Upper lobe of left lung (tissue), 6 donors: ENCODE measurements around the gene GRB10. TPM values are rescaled to one million over a fixed set of nuclear protein-coding genes. Genes with fewer than 3 reads are reported as not detected.

Experiments used
- ATAC-seq, 2 donors: fragments of 200-7000 bp; cut with Tn5 transposase; one replicate each; pipeline ENCODE4 v1.9.1; 2022; ENCODE audit warnings: mild to moderate bottlenecking in 2 of 2, moderate library complexity in 2 of 2; ENCODE audit not compliant: low FRiP score in 2 of 2
- DNase-seq, 2 donors: peaks; one replicate each; pipeline ENCODE4 v3.0.0-alpha.2; 2019 to 2020
- H3K27ac ChIP-seq, 4 donors: fragments of 200-600 bp; sonication (generic); one replicate each; pipeline ENCODE4 v1.5.1; 2016 to 2019
- H3K27me3 ChIP-seq, 4 donors: fragments of 200-600 bp; sonication (generic); one replicate each; pipeline ENCODE4 v1.5.1; 2017 to 2019
- H3K36me3 ChIP-seq, 4 donors: fragments of 200-600 bp; sonication (generic); one replicate each; pipeline ENCODE4 v1.5.1; 2016 to 2019
- H3K4me1 ChIP-seq, 4 donors: fragments of 200-600 bp; sonication (generic); one replicate each; pipeline ENCODE4 v1.5.1; 2018 to 2019
- H3K4me3 ChIP-seq, 4 donors: fragments of 200-600 bp; sonication (generic); one replicate each; pipeline ENCODE4 v1.5.1; 2017 to 2019; ENCODE audit warnings: mild to moderate bottlenecking in 2 of 4, moderate library complexity in 1 of 4
- H3K9me3 ChIP-seq, 4 donors: fragments of 200-600 bp; sonication (generic); one replicate each; pipeline ENCODE4 v1.5.1; 2018 to 2019
- EP300 ChIP-seq, 4 donors: sonication (generic); formaldehyde crosslinking; IDR thresholded peaks; one replicate each; pipeline ENCODE4 v1.5.1; 2017; ENCODE audit warnings: antibody characterized with exemption in 4 of 4, control low read depth in 2 of 4
- POLR2A ChIP-seq, 4 donors: fragments of 450-650 bp; IDR thresholded peaks; one replicate each; pipeline ENCODE4 v1.5.1; 2016 to 2017; ENCODE audit warnings: antibody characterized with exemption in 4 of 4, mild to moderate bottlenecking in 2 of 4
- POLR2AphosphoS5 ChIP-seq, 2 donors: sonication (generic); formaldehyde crosslinking; IDR thresholded peaks; one replicate each; pipeline ENCODE4 v1.5.1; 2017; ENCODE audit warnings: antibody characterized with exemption in 2 of 2
- WGBS, 2 donors: methylation state at CpG; one replicate each; pipeline ENCODE4 v1.1.5; 2017 to 2018; 5-methylcytosine and 5-hydroxymethylcytosine counted together
- total RNA-seq, 6 donors: library from RNA; depleted of rRNA in 4 of 6; stranded (reverse); fragments of >200 nt in 4 of 6; gene quantifications; one replicate each; pipeline versions ENCODE4 v1.1.0 to v1.2.1, GENCODE V29; 2016 to 2021
- TF ChIP-seq, protein P1 (sequence below), 6 experiments: fragments of 450-650 bp in 4 of 6; fragments of 200-600 bp in 2 of 6; sonication (generic) in 2 of 6; IDR thresholded peaks; one replicate each; pipeline ENCODE4 v1.5.1; 2016 to 2019; ENCODE audit warnings: antibody characterized with exemption in 6 of 6
- donor health status: DM: no; HTN: no; CAD: no; lungs with moderate emphysema.
- donor health status: DM: no; HTN: yes; CAD: no; lungs with severe emphysema.

Gene GRB10
- total RNA-seq, 6 donors from 2014 or later = 32.8 to 92.2 (median 46.5) TPM

DNA sequence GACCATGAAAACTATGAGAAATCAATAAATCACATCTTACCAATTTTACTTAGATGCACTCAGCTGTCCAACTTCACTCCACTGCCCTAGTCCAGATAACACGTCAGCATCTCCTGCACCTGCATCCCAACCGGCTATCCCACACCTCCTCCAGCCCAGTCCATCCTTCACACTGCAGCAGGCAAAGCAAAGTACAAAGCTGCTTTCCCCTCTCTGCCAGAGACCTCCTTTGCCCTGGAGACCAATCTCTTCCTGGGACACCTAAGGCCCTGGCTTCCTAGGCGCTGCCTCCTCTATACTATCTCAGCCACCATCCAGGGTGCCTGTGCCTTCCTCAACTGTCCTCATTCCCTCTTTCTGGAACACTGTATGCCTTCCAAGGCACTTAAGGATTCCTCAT is 127.2 kb downstream of the GRB10 start:
- H3K27me3 ChIP-seq = no peaks in the 10 kb centered on the region
- peaks cover 61 to 71% (median 64%) of the 10 kb centered on the region in 4 donors for H3K4me1 ChIP-seq
- TF ChIP-seq POLR2A (IDR thresholded peaks at IDR 0.05) = no peak
- no peak for TF ChIP-seq POLR2AphosphoS5 (IDR thresholded peaks at IDR 0.05)
- TF ChIP-seq EP300 (IDR thresholded peaks at IDR 0.05) = no peak
- TF ChIP-seq, protein P1, sequence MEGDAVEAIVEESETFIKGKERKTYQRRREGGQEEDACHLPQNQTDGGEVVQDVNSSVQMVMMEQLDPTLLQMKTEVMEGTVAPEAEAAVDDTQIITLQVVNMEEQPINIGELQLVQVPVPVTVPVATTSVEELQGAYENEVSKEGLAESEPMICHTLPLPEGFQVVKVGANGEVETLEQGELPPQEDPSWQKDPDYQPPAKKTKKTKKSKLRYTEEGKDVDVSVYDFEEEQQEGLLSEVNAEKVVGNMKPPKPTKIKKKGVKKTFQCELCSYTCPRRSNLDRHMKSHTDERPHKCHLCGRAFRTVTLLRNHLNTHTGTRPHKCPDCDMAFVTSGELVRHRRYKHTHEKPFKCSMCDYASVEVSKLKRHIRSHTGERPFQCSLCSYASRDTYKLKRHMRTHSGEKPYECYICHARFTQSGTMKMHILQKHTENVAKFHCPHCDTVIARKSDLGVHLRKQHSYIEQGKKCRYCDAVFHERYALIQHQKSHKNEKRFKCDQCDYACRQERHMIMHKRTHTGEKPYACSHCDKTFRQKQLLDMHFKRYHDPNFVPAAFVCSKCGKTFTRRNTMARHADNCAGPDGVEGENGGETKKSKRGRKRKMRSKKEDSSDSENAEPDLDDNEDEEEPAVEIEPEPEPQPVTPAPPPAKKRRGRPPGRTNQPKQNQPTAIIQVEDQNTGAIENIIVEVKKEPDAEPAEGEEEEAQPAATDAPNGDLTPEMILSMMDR (IDR thresholded peaks at IDR 0.05) = no peak
- WGBS, 2 donors = 95 to 96% methylated on average over 3 of the region's 3 CpGs
- ATAC-seq = no peak
- no peak overlapping the region for H3K4me3 ChIP-seq
- DNase-seq = no peak
- peak overlapping the region; percentile 26 to 86 (median 72) for H3K27ac ChIP-seq
- H3K9me3 ChIP-seq = no peaks in the 10 kb centered on the region
- peaks cover 0 to 6% (median 0%) of the 10 kb centered on the region in 4 donors for H3K36me3 ChIP-seq

DNA sequence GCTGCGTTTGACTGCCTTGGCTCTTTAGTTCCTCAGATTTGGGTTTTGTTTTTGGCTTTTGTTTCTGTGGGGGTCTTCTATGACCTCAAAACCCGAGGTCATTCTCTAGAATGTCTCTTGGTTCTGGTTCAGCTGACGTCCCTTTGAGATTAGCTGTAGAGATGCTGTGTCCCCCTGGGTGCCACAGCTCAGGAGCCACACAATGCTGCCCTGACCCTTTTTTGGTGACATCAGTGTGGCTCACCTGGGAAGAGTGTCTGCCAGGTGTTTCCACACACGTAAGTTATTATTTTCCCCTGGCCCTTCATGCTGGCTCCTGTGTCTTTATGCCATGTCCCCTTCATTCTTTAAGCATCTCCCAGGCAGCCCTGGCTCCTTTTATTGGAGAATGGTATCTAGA is 127.7 kb downstream of the GRB10 start:
- DNase-seq = no peak
- Histone ChIP-seq H3K27me3 (no peaks in the 10 kb centered on the region), H3K27ac (peak overlapping the region in 3 of 4 donors; percentile 26 to 81 (median 77)), H3K36me3 (peaks cover 0 to 6% (median 0%) of the 10 kb centered on the region in 4 donors), H3K9me3 (no peaks in the 10 kb centered on the region), H3K4me1 (peaks cover 56 to 66% (median 61%) of the 10 kb centered on the region in 4 donors), H3K4me3 (no peak overlapping the region)
- WGBS, 2 donors = 88 to 89% methylated on average over 4 of the region's 4 CpGs
- no peak for TF ChIP-seq POLR2AphosphoS5 (IDR thresholded peaks at IDR 0.05)
- no peak for TF ChIP-seq EP300 (IDR thresholded peaks at IDR 0.05)
- TF ChIP-seq, protein P1 (IDR thresholded peaks at IDR 0.05) = no peak
- no peak for TF ChIP-seq POLR2A (IDR thresholded peaks at IDR 0.05)
- ATAC-seq = no peak

DNA sequence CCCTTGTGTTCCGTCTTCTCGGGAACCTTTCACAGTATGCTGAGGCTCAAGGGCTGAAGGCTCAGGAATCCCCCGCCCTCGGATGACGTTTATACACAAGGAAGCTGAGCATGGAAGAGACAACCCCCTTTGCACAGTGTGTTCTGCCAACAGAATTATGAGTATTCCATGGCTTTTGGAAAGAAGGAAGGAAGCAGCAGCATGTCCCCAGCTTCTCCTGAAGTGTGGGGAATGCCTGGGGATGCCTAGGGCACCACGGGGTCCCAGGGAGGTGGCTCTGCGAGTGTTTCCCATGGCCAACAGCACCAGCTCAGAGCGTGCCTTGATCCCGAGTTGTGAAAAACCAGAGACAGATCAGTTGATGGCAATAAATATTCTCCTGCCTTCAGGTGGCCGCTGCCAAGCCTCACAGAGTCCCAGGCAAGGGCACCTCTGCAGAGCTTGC is 128.7 kb downstream of the GRB10 start:
- TF ChIP-seq POLR2AphosphoS5 (IDR thresholded peaks at IDR 0.05) = peak; percentile 60 to 87
- TF ChIP-seq, protein P1 (IDR thresholded peaks at IDR 0.05) = no peak
- no peak for TF ChIP-seq POLR2A (IDR thresholded peaks at IDR 0.05)
- peak in 3 of 4 donors; percentile 74 to 96 (median 93) for TF ChIP-seq EP300 (IDR thresholded peaks at IDR 0.05)
- Histone ChIP-seq H3K4me1 (peaks cover 52 to 57% (median 55%) of the 10 kb centered on the region in 4 donors), H3K9me3 (no peaks in the 10 kb centered on the region), H3K27ac (peak overlapping the region; percentile 58 to 81 (median 72)), H3K27me3 (no peaks in the 10 kb centered on the region), H3K36me3 (peaks cover 0 to 6% (median 0%) of the 10 kb centered on the region in 4 donors), H3K4me3 (no peak overlapping the region)
- ATAC-seq (peak; percentile 41 to 83), DNase-seq (peak in 1 of 2 donors; percentile 54)
- WGBS, 2 donors = 58 to 65% methylated on average over 10 of the region's 10 CpGs

DNA sequence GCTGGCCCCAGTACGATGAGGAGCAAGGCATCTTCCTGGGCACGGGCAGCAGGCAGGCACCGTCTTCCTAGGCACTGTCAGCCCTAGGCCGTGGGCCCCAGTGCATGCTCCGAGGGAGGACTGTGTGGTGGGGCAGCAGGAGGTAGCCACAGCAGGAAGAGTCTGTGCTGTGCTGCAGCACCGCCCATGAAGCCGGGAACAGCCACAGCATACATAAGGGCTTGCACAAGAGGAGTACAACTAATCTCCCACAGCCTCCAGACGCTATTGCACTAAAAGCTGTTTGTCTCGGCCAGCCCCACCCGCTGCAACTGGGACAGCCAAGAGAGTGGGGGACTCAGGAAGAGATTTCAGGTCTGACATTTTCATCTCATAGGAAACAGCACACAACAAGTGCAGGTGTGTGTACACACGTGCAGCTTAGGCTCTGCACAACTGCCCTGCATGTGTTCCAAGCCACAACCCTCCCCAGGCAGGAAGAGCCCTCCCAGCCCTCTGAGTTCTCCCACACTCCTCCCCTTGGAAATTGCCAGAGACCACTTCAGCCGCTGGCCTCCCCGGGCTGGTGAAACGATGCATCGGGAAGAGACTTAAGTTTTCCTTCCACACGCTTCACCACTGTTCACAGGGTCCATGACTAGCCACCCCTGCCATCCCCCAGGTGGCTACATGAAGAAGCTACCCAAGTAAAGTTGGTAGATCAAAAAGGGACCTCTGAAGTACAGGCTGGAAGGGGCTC is 129.4 kb downstream of the GRB10 start:
- Histone ChIP-seq H3K4me1 (peaks cover 45 to 50% (median 48%) of the 10 kb centered on the region in 4 donors), H3K9me3 (no peaks in the 10 kb centered on the region), H3K36me3 (peaks cover 0 to 6% (median 0%) of the 10 kb centered on the region in 4 donors), H3K27me3 (no peaks in the 10 kb centered on the region), H3K4me3 (no peak overlapping the region), H3K27ac (peak overlapping the region; percentile 58 to 81 (median 72))
- 41 to 49% methylated on average over 11 to 16 of the region's 16 CpGs for WGBS, 2 donors
- TF ChIP-seq EP300 (IDR thresholded peaks at IDR 0.05) (peak in 1 of 4 donors; percentile 33), POLR2A (IDR thresholded peaks at IDR 0.05) (no peak), POLR2AphosphoS5 (IDR thresholded peaks at IDR 0.05) (peak; percentile 11 to 57)
- ATAC-seq = peak; percentile 59 to 85
- DNase-seq = peak in 1 of 2 donors; percentile 65

DNA sequence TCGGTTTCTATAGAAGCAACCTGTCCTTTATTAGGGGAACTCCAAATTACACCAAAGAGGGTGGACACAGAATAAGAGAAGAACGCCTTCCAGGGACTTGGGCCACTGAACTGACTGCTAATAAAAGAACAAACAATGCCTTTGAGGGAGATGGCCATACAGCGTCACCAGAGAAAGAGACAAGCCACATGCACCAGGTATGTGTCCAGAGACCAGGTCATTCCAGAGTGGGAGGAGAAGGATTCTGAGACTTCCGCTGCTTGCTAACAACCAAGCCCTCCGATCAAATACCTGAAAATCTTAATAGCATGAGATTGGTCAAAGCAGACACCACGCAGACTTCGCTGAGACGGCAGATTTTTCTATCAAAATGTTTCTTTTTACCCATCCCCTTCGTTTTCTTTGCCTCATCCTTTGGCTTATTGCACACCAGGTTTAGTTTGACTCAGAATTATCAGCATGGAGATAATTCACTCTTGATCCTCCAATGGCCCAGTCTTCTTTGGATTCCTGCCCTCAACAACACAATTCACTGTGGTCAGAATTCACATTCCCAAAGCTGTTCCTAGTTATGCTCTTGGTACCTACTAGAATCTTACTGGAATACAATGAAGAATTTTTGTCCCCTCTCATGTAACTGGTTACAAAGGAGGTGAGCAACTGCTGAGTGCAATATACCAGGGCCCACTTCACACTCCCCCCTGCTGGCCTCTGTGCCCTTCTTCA is 130.1 kb downstream of the GRB10 start:
- H3K9me3 ChIP-seq = no peaks in the 10 kb centered on the region
- H3K4me3 ChIP-seq = no peak overlapping the region
- no peak for ATAC-seq
- H3K36me3 ChIP-seq = peaks cover 0 to 6% (median 0%) of the 10 kb centered on the region in 4 donors
- H3K27me3 ChIP-seq = no peaks in the 10 kb centered on the region
- peaks cover 38 to 44% (median 43%) of the 10 kb centered on the region in 4 donors for H3K4me1 ChIP-seq
- no peak for DNase-seq
- TF ChIP-seq POLR2AphosphoS5 (IDR thresholded peaks at IDR 0.05) (no peak), POLR2A (IDR thresholded peaks at IDR 0.05) (no peak), EP300 (IDR thresholded peaks at IDR 0.05) (no peak)
- TF ChIP-seq, protein P1 (IDR thresholded peaks at IDR 0.05) = no peak
- 95 to 96% methylated on average over 9 of the region's 9 CpGs for WGBS, 2 donors
- peak overlapping the region in 3 of 4 donors; percentile 58 to 81 (median 77) for H3K27ac ChIP-seq
